ENCODE measurements around the gene IFNL4.

DNA sequence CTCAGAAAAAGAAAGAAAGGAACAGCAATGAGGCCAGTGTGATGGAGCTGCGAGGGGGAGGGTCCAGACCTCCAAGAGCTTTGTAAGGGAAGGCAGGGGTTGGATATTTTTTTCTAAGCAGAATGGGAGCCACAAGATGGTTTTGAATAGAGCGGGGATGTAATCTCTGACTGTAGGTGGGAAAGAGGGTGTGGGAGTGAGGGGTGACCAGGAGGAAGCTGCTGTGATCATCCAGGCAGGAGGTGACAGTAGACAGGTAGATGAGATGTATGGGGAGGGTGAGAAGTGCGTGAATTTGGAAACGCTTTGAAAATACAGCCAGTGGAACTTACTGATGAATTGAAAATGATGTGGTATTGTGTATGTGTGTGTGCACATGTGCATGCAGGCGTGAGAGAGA lies 26.9 kb upstream of the IFNL4 start:
- no peak for TF ChIP-seq CTCF (IDR thresholded peaks at IDR 0.05)
- TF ChIP-seq POLR2A (IDR thresholded peaks at IDR 0.05), result no peak
